HG02610 (cell line): Measurements from ENCODE around the gene ZFP91.

ENCODE experiments used
- ATAC-seq: cut with Tn5 transposase; IDR thresholded peaks from one replicate; pipeline ENCODE4 v1.9.1; 2021; ENCODE audit warnings: mild to moderate bottlenecking, moderate library complexity; ENCODE audit not compliant: unreplicated experiment

The ZFP91 gene

GRCh38 chr11:58582437-58582836 is 3.6 kb downstream of the ZFP91 start:
- ATAC-seq: no peak

- no peak for ATAC-seq
These were observed 8.1 kb downstream of the ZFP91 start for GRCh38 chr11:58586998-58587397.

- ATAC-seq: no peak
These were observed 12.8 kb downstream of the ZFP91 start for GRCh38 chr11:58591659-58592058.

- no peak for ATAC-seq
These were observed 14.1 kb downstream of the ZFP91 start for GRCh38 chr11:58592760-58593472.

GRCh38 chr11:58594826-58595225 is 16.0 kb downstream of the ZFP91 start:
- ATAC-seq: no peak

GRCh38 chr11:58596621-58597020 is 17.8 kb downstream of the ZFP91 start:
- ATAC-seq: no peak

- no peak for ATAC-seq
These were observed 18.8 kb downstream of the ZFP91 start for GRCh38 chr11:58597486-58598144.

GRCh38 chr11:58600510-58600909 is 21.6 kb downstream of the ZFP91 start:
- no peak for ATAC-seq

GRCh38 chr11:58606930-58607714 is 28.3 kb downstream of the ZFP91 start:
- no peak for ATAC-seq

GRCh38 chr11:58608331-58608730 is 29.5 kb downstream of the ZFP91 start:
- ATAC-seq: no peak

GRCh38 chr11:58609723-58610122 is 30.9 kb downstream of the ZFP91 start:
- ATAC-seq: no peak

- ATAC-seq: no peak
These were observed 34.4 kb downstream of the ZFP91 start for GRCh38 chr11:58613228-58613627.

- ATAC-seq: no peak
These were observed 36.7 kb downstream of the ZFP91 start for GRCh38 chr11:58615559-58615958.

GRCh38 chr11:58616594-58616993 is 37.7 kb downstream of the ZFP91 start:
- no peak for ATAC-seq

GRCh38 chr11:58617976-58618557 is 39.2 kb downstream of the ZFP91 start:
- ATAC-seq: peak; percentile 34

GRCh38 chr11:58621586-58622262 is 42.9 kb downstream of the ZFP91 start:
- peak; percentile 61 for ATAC-seq

- no peak for ATAC-seq
These were observed 43.5 kb downstream of the ZFP91 start, which contains the start of gene CNTF for GRCh38 chr11:58622344-58622743. CNTF (plus strand) TSS chr11:58622665; CDS start chr11:58622753, 88 bp downstream.

GRCh38 chr11:58625086-58625485 is 46.2 kb downstream of the ZFP91 start:
- ATAC-seq: no peak

GRCh38 chr11:58625826-58626460 is 47.1 kb downstream of the ZFP91 start:
- no peak for ATAC-seq

GRCh38 chr11:58626934-58627483 is 48.1 kb downstream of the ZFP91 start:
- ATAC-seq: no peak
